Gastroesophageal sphincter (tissue), 3 donors: ENCODE measurements around the gene PARM1.

Experiments
- CTCF ChIP-seq, 4 experiments: fragments of 200-600 bp in 2 of 4; fragments of 450-650 bp in 2 of 4; sonication (generic) in 1 of 4; IDR thresholded peaks; one replicate each; pipeline ENCODE4 v1.5.1; 2017 to 2019; ENCODE audit warnings: antibody characterized with exemption in 4 of 4, mild to moderate bottlenecking in 2 of 4, moderate library complexity in 2 of 4
- EP300 ChIP-seq: sonication (generic); formaldehyde crosslinking; IDR thresholded peaks from one replicate; pipeline ENCODE4 v1.6.1; 2017; ENCODE audit warnings: antibody characterized with exemption, mild to moderate bottlenecking
- POLR2A ChIP-seq, 2 donors: fragments of 450-650 bp; IDR thresholded peaks; one replicate each; pipeline ENCODE4 v1.6.1; 2017; ENCODE audit warnings: antibody characterized with exemption in 2 of 2, mild to moderate bottlenecking in 2 of 2, moderate library complexity in 1 of 2
- POLR2AphosphoS5 ChIP-seq: sonication (generic); formaldehyde crosslinking; IDR thresholded peaks from one replicate; pipeline ENCODE4 v1.6.1; 2017; ENCODE audit warnings: antibody characterized with exemption

- TF ChIP-seq CTCF (IDR thresholded peaks at IDR 0.05) (no peak), POLR2AphosphoS5 (no peak), POLR2A (IDR thresholded peaks at IDR 0.05) (no peak), EP300 (no peak)
These were observed 82.7 kb downstream of the PARM1 start for GRCh38 chr4:75015627-75016026.
